MM.1S (cell line): ENCODE measurements around the gene HOXD8.

ENCODE experiments used
- DNase-seq: peaks from one replicate; pipeline ENCODE4 v3.0.0-alpha.2; 2015
- H2AFZ ChIP-seq: fragments of 300-600 bp; sonication (generic); 2 replicates; pipeline ENCODE4 v1.6.0; 2016; ENCODE audit warnings: antibody characterized with exemption, low read length
- H3F3A ChIP-seq: fragments of 300-600 bp; sonication (generic); 2 replicates; pipeline ENCODE4 v1.6.1; 2016; ENCODE audit warnings: mild to moderate bottlenecking, antibody characterized with exemption, low read length, moderate library complexity, mixed read lengths; ENCODE audit not compliant: insufficient read depth
- H3K27ac ChIP-seq: fragments of 300-600 bp; sonication (generic); 2 replicates; pipeline ENCODE4 v1.5.1; 2016; ENCODE audit warnings: mild to moderate bottlenecking, low read length
- H3K27me3 ChIP-seq: fragments of 300-600 bp; sonication (generic); replicated peaks from 2 replicates; pipeline ENCODE4 v1.6.0; 2016; ENCODE audit warnings: low read length; ENCODE audit not compliant: insufficient read depth
- H3K36me3 ChIP-seq: fragments of 300-600 bp; sonication (generic); replicated peaks from 2 replicates; pipeline ENCODE4 v1.6.1; 2016; ENCODE audit warnings: mild to moderate bottlenecking, low read length, mixed read lengths; ENCODE audit not compliant: insufficient read depth
- H3K4me1 ChIP-seq: fragments of 300-600 bp; sonication (generic); 2 replicates; pipeline ENCODE4 v1.6.1; 2016; ENCODE audit warnings: low read length, mixed read lengths
- H3K4me2 ChIP-seq: fragments of 300-600 bp; sonication (generic); 2 replicates; pipeline ENCODE4 v1.6.0; 2016; ENCODE audit warnings: low read depth, low read length
- H3K4me3 ChIP-seq: fragments of 300-600 bp; sonication (generic); 2 replicates; pipeline ENCODE4 v1.5.1; 2016; ENCODE audit warnings: low read length, mixed read lengths
- H3K79me2 ChIP-seq: fragments of 300-600 bp; sonication (generic); 2 replicates; pipeline ENCODE4 v1.6.1; 2016; ENCODE audit warnings: mixed run types, low read length, mixed read lengths
- H3K9ac ChIP-seq: fragments of 300-600 bp; sonication (generic); 2 replicates; pipeline ENCODE4 v1.6.1; 2016; ENCODE audit warnings: low read length, mixed read lengths
- H3K9me2 ChIP-seq: fragments of 300-600 bp; sonication (generic); replicated peaks from 2 replicates; pipeline ENCODE4 v1.6.1; 2016; ENCODE audit warnings: mild to moderate bottlenecking, low read length, mixed read lengths; ENCODE audit not compliant: insufficient read depth
- H3K9me3 ChIP-seq: fragments of 300-600 bp; sonication (generic); replicated peaks from 2 replicates; pipeline ENCODE4 v1.6.1; 2016; ENCODE audit warnings: mild to moderate bottlenecking, low read length, mixed read lengths; ENCODE audit not compliant: insufficient read depth
- H4K20me1 ChIP-seq: fragments of 300-600 bp; sonication (generic); 2 replicates; pipeline ENCODE4 v1.6.1; 2016; ENCODE audit warnings: mild to moderate bottlenecking, low read length, moderate library complexity, mixed read lengths; ENCODE audit not compliant: insufficient read depth
- EZH2 ChIP-seq: fragments of 300-600 bp; sonication (generic); optimal IDR thresholded peaks from 2 replicates; pipeline ENCODE3; 2017; ENCODE audit warnings: low read depth, mild to moderate bottlenecking, antibody characterized with exemption, low read length, mixed read lengths
- EZH2phosphoT487 ChIP-seq: fragments of 300-600 bp; sonication (generic); IDR thresholded peaks from 2 replicates; pipeline ENCODE4 v1.6.1; 2018; ENCODE audit warnings: antibody characterized with exemption, low read length
- TF ChIP-seq, protein P1 (sequence below): fragments of 300-600 bp; sonication (generic); IDR thresholded peaks from 2 replicates; pipeline ENCODE4 v1.5.1; 2016; ENCODE audit warnings: antibody characterized with exemption, low read length, mixed read lengths

Gene HOXD8

DNA sequence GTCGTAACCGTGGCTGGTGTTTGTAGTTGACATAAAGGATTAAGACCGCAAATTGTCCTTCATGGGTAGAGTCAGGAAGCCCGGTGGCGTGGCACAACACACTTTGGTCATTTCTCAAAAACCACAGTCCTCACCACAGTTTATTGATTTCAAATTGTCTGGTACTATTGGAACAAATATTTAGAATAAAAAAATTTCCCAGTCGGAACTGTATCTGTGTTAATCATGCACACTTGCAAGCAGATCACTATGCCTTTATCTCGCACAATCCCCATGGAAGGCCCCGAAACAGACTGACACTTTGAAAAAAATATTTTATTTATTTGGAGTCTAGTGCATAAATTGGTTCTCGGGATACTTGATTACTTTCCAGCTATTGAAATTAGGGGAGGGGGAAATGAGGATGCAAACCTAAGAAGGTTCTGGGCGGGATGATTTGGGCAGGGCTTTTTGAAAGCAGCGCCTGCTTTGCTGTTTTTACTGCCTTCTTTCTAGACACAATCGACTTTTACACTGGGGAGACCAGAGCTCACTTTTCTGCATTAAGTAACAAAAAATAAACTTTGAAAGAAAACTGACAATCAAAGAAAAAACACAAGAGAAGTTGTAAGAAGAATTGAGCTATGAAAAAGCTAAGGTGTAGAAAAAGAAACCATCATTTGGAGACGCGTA, 43.5 kb downstream of the HOXD8 start:
- Histone ChIP-seq H3K9me2 (no peaks in the 10 kb centered on the region), H3K9ac (no peak overlapping the region), H3K27me3 (no peaks in the 10 kb centered on the region), H3K36me3 (no peaks in the 10 kb centered on the region), H3F3A (no peaks in the 10 kb centered on the region), H4K20me1 (no peaks in the 10 kb centered on the region), H3K4me2 (no peak overlapping the region), H3K4me3 (no peak overlapping the region), H3K27ac (no peak overlapping the region), H3K9me3 (no peaks in the 10 kb centered on the region), H3K4me1 (no peaks in the 10 kb centered on the region), H2AFZ (no peak overlapping the region), H3K79me2 (no peaks in the 10 kb centered on the region)
- TF ChIP-seq EZH2 (no peak), EZH2phosphoT487 (no peak)
- TF ChIP-seq, protein P1, sequence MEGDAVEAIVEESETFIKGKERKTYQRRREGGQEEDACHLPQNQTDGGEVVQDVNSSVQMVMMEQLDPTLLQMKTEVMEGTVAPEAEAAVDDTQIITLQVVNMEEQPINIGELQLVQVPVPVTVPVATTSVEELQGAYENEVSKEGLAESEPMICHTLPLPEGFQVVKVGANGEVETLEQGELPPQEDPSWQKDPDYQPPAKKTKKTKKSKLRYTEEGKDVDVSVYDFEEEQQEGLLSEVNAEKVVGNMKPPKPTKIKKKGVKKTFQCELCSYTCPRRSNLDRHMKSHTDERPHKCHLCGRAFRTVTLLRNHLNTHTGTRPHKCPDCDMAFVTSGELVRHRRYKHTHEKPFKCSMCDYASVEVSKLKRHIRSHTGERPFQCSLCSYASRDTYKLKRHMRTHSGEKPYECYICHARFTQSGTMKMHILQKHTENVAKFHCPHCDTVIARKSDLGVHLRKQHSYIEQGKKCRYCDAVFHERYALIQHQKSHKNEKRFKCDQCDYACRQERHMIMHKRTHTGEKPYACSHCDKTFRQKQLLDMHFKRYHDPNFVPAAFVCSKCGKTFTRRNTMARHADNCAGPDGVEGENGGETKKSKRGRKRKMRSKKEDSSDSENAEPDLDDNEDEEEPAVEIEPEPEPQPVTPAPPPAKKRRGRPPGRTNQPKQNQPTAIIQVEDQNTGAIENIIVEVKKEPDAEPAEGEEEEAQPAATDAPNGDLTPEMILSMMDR, result no peak
- DNase-seq, result no peak

DNA sequence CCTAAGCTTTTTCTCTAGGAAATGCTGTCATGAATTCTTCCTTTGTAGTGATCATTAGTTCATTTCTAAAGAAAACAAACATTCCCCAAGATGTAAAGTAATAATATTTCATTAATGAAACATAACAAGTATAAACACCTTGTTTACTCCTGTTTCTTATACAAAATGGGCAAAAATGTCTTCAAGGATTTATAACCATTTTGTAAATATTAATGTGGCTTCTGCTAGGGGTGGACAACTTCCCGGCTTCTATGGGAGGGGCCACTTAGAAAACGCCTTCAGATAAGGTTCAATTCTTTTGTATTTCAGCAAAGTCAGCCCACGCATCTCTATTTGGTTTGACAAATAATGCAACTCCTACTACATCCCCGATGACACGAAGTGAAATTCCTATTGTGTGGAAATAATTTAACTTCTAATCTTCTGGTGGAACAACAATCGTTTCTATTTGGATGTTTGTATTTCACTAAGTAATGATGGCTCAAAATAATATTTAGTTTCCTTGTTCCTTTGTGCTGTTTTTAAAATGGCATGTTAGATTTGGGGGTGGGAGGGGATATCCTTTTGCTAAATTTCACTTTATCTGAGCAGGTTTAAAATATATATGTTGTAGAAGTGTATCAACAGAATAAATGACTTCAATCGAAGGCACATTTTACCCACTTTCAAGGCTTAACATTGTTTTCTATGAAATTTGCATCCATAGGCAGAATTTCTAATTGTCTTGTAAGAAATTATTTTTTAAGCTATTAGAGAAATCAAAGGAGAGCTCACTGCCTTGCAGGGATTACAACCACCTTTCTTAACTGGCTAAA, 44.3 kb downstream of the HOXD8 start:
- Histone ChIP-seq H3K27ac (no peak overlapping the region), H3K4me1 (no peaks in the 10 kb centered on the region), H2AFZ (no peak overlapping the region), H3K9ac (no peak overlapping the region), H4K20me1 (no peaks in the 10 kb centered on the region), H3K4me3 (no peak overlapping the region), H3K27me3 (no peaks in the 10 kb centered on the region), H3K9me2 (no peaks in the 10 kb centered on the region), H3K9me3 (no peaks in the 10 kb centered on the region), H3K4me2 (no peak overlapping the region), H3F3A (no peaks in the 10 kb centered on the region), H3K79me2 (no peaks in the 10 kb centered on the region), H3K36me3 (no peaks in the 10 kb centered on the region)
- no peak for TF ChIP-seq EZH2
- no peak for TF ChIP-seq EZH2phosphoT487
- TF ChIP-seq, protein P1, result no peak
- DNase-seq, result no peak

DNA sequence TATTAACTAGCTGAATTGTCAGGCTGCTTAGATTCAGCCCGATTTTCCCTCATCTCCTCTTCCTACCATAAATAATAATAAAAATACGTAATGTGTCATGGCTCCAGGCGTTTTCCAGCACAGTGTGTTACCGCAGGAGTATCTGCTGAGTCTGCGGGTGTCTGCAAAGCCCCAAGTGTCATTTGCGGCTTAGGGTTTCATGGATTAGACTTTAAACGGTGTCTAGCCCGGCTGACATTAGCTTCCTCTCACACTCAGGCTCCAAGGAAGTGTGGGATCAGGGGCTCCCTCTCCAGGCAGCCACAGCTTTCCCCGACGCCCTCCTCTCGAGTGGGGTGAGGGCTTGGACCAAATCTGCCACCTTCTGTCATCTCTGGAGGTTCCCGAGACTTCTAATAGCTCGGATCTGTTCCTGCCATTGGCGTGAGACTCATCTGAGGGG, 44.9 kb downstream of the HOXD8 start:
- Histone ChIP-seq H3K9me2 (no peaks in the 10 kb centered on the region), H3K9ac (no peak overlapping the region), H3K36me3 (no peaks in the 10 kb centered on the region), H3K4me2 (no peak overlapping the region), H3K4me3 (no peak overlapping the region), H3K9me3 (no peaks in the 10 kb centered on the region), H3F3A (no peaks in the 10 kb centered on the region), H4K20me1 (no peaks in the 10 kb centered on the region), H3K27ac (no peak overlapping the region), H3K27me3 (no peaks in the 10 kb centered on the region), H3K79me2 (no peaks in the 10 kb centered on the region), H3K4me1 (no peaks in the 10 kb centered on the region), H2AFZ (no peak overlapping the region)
- TF ChIP-seq EZH2phosphoT487, result no peak
- TF ChIP-seq EZH2, result no peak
- TF ChIP-seq, protein P1, result no peak
- no peak for DNase-seq
